HFF-Myc (cell line): ENCODE results near the gene TRIM29.

Experiments
- DNase-seq: peaks from one replicate; pipeline ENCODE4 v3.0.0-alpha.2; 2011; ENCODE audit warnings: low read depth; ENCODE audit errors: extremely low read depth
- H3K4me3 ChIP-seq: replicated peaks from 2 replicates; pipeline ENCODE4 v1.5.1; 2011; ENCODE audit warnings: low read depth, mild to moderate bottlenecking, control low read depth, low read length
- CTCF ChIP-seq: IDR thresholded peaks from 2 replicates; pipeline ENCODE4 v1.5.1; 2012; ENCODE audit warnings: mild to moderate bottlenecking, low read depth, low read length, control low read depth; ENCODE audit errors: missing control alignments

The TRIM29 gene

GRCh38 chr11:120137611-120138521 lies at the start of gene TRIM29:
Gene TRIM29 (minus strand): TSS chr11:120138113. CDS start chr11:120138031, 82 bp downstream.
- DNase-seq, result no peak
- no peak for TF ChIP-seq CTCF
- H3K4me3 ChIP-seq, result no peak within 1 kb of the TSS

- no peak overlapping the region for H3K4me3 ChIP-seq
- TF ChIP-seq CTCF, result no peak
- DNase-seq, result no peak
Measured at GRCh38 chr11:120186774-120187591, 49.1 kb upstream of the TRIM29 start.

- H3K4me3 ChIP-seq, result no peak overlapping the region
- no peak for TF ChIP-seq CTCF
- no peak for DNase-seq
Measured at GRCh38 chr11:120186456-120186773, 48.5 kb upstream of the TRIM29 start.

GRCh38 chr11:120185706-120186455 lies 48.0 kb upstream of the TRIM29 start:
- TF ChIP-seq CTCF, result no peak
- no peak for DNase-seq
- H3K4me3 ChIP-seq, result no peak overlapping the region

GRCh38 chr11:120184946-120185705 lies 47.2 kb upstream of the TRIM29 start:
- TF ChIP-seq CTCF, result no peak

GRCh38 chr11:120184371-120184945 lies 46.5 kb upstream of the TRIM29 start:
- H3K4me3 ChIP-seq, result no peak overlapping the region
- DNase-seq, result no peak
- TF ChIP-seq CTCF, result no peak

More at GRCh38 chr11:120184946-120185705, 47.2 kb upstream of the TRIM29 start:
- no peak for DNase-seq
- H3K4me3 ChIP-seq, result no peak overlapping the region
